8988T (cell line): ENCODE data around the gene FRAT2.

ENCODE experiments used
- DNase-seq: peaks from one replicate; pipeline ENCODE4 v3.0.0; 2011

Gene FRAT2

DNA sequence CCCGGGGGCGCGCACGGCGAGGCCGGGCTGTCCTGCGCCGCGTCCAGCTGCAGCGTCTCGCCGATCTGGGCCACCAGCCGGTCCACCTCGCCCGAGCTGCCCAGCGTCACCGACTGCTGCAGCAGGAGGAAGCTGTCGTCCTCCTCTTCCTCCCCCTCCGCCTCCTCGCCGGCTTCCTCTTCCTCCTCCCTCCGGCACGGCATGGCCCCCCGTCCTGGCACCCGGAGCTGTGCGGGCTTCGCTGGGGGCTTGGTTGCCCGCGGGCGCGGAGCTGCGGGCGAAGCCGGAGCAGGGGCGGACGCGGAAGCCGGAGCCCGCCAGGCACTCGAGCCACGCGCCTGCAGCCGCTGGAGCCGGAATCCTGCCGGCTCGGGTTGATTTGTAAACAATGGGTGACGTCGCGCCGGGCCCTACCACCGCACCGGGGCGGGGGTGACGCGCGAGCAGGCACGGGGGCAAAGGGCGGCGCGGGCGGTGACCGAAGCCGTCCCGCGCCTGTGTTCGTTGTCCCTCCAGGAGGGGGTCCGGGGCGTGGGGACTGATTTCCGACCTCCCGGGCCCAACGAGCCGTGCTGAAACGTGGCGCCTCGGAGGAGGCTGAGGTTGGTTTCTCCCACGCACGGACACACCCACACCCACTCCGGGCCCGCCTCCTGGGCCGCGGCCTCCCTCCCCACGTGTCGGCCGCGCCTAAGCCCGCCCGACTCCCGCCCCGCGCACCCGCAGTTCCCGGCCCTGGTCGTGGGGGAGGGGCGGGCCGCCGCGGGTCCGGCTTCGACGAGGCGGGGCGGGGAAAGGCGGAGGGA, at the start of gene FRAT2:
FRAT2 (minus strand) TSS at position 360 of the 806 bp plus-strand sequence; CDS start at position 203, 157 bp downstream.
- peak; percentile 91 for DNase-seq

DNA sequence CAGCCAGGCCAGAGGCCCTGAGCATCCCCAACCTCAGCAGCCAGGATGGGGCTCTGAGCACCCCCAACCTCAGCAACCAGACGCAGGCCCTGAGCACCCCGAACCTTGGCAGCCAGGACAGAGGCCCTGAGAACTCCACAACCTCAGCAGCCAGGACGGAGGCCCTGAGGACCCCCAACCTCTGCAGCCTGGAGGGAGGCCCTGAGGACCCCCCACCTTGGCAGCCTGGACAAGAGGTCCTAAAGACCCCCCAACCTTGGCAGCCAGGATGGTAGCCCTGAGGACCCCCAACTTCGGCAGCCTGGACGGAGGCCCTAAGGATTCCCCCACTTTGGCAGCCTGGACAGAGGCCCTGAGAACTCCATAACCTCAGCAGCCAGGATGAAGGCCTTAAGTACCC, 49.6 kb upstream of the FRAT2 start:
- DNase-seq, result no peak

GRCh38 chr10:97383159-97383558, 48.6 kb upstream of the FRAT2 start:
- no peak for DNase-seq

DNA sequence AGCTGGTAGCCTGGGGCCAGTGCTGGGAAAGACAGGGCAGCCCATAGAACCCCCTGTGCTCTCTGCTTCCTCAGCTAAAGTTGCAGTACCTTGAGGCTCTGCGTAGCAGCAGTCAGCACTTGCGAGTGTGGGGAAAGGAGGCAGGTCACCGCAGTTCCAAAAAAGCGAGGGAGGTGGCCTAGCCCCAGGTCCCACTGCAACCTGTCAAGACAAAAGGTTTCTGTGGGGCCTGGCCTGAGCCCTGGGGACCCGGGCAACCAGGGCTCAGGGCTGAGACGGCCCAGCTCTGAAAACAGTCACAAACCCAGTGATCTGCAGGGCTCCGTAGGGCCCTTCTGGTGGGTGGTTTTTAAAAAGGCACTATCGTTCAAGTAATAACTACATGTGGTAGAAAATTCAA, 47.1 kb upstream of the FRAT2 start:
- DNase-seq, result no peak

DNA sequence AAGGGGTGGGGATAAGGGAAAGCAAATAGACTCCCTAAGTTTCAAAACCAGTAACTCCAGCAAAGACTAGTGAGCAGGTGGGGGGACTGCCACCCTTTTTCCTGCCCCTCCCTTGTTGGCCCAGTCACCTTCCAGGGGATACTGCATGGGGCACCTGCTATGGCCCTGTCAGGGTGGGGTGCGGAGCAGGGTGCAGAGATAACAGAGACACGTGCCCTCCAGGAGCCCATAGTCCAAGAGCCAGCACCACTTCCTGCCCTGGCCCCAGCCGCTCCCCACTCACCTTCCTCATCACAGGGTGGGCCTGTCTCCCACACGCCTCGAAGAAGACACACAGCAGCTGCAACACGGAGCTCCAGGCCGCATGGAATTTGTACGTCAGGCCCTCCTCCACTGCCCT, 46.0 kb upstream of the FRAT2 start:
- DNase-seq, result no peak

GRCh38 chr10:97378933-97379921, 44.7 kb upstream of the FRAT2 start:
- DNase-seq, result no peak

GRCh38 chr10:97376413-97376812, 41.9 kb upstream of the FRAT2 start:
- DNase-seq, result no peak

- no peak for DNase-seq
Measured at GRCh38 chr10:97373456-97373855, 38.9 kb upstream of the FRAT2 start.

- no peak for DNase-seq
Measured at GRCh38 chr10:97372233-97372875, 37.8 kb upstream of the FRAT2 start.

GRCh38 chr10:97371696-97372095, 37.2 kb upstream of the FRAT2 start:
- no peak for DNase-seq

DNA sequence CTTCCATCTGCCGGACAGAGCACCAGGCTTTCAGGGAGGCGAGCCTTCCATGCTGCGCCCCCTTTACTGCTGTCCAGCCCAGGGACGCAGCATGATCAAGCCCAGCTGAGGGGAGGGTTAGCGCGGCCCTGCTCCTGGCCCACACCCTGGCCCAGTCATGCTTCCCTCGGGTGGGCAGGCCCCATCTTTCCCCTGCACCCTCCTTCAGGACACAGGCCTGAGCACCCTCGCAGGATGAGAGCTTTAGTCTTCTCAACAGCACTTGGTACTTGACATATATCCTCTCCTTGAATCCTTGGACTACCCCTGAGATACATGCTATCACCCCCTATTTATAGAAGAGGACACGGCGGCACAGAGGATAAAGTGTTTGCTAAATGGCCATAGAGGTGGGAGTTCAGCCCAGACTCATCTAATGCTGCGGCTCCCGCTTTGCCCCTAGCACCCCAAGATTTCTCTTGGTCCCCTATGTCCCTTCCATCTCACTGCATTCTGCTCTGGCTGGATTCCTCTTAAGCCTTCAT, 32.7 kb upstream of the FRAT2 start:
- DNase-seq, result no peak

GRCh38 chr10:97366572-97366971, 32.0 kb upstream of the FRAT2 start:
- no peak for DNase-seq

- no peak for DNase-seq
Measured at GRCh38 chr10:97365761-97366351, 31.3 kb upstream of the FRAT2 start.

- DNase-seq, result no peak
Measured at GRCh38 chr10:97363071-97363470, 28.5 kb upstream of the FRAT2 start.

DNA sequence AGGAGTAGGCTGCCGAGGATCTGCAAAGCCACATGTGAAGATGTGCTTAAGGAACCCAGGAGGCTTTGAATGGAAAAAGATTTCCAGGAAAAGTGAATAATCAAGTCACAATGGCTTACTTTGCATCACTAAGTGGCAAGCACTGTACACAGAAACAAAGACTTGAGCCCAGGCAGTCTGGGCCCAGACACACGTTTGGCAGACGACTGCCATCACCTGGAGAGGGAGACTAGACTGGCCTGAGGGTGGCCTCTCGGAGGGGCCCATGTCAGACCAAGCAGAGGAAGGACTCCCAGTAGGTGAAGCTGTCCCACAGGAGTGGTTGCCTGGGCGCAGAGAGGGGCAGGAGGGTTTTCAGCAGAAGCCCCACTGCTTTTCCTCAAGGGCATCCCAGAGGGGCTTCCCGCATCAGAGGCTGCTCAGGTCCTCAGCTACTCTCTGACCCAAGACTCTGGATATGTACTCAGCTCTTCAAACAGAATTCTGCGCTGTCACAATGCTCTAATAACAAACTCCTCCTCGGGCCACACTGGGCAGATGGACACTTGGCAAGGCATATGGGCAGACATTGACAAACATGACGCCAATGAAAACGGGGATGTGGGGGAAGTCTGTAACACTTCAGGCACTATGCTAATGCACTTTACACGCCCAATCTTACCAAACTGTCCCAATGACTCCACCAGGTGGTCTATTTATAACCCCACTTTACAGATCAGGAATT, 27.9 kb upstream of the FRAT2 start:
- DNase-seq, result no peak

DNA sequence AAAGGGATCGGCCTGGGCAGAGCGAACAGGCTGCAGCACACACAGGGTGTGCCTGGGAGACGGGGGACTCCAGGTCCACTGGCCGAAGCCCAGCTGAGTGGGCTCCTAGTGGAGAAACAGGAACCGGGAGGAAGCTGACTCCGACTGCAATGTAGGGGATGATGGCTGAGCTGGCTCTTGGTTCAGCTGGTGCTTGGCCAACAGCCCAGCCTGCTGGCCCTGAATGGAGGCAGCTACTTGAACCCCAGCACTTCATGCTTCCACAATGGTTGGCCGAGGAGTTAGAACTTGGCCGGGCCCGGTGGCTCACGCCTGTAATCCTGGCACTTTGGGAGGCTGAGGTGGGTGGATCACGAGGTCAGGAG, 27.0 kb upstream of the FRAT2 start:
- DNase-seq, result no peak

DNA sequence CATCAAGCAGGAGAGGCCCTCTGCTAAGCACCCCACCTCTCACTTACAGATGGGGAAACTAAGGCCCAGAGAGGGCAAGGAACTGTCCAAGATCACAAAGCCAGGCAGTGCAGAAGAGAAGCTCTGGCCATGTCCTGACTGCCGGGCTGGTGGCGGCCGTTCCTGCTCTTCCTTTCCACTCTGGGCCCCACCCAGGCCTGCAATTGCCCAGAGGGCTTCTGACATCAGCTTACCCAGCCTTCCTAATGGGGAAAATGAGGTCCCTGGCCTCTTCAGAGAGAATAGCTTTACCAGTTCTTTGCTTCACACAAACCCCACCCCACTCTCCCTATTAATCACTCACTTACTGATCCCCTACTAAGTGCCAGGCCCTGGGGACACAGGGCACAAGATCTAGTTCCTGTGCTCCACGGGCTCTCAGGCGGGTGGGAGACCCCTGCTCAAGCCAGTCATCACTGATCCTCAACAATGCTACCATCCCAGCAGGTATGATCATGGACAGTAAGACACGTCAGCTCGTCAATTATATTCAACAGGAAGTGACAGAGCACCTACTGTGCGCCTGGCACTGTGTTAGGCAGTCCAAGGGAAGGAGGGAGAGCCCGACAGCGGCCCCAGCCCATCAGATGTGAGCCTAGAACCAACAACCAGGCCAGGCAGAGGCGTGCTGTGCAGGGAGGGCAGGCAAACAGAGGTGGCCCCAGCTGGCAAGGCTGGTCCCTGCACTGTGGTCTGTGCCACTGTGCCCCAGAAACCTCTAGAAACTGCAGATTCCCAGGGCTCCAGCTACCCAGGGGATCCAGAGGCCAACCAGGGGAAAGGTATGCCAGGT, 26.4 kb upstream of the FRAT2 start:
- no peak for DNase-seq

DNA sequence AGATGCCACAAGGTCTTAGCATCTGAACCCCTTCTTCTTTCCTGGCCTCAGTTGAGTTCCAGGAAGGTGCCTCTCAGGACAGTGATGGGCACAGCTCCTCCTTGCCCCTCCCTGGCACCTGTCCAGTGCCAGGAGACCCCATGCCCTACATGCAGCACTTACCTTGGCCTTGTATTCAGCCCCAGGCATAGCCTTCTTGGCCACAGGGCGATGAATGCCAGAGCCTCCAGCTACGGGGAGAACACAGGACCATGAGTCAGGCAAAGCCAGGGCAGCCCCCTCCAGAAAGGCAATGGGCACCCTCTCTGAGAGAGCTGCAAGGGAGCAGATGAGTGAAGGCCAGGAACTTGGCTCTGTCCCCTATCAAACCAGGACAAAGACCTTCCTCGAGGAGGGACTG, 24.3 kb upstream of the FRAT2 start:
- no peak for DNase-seq

DNA sequence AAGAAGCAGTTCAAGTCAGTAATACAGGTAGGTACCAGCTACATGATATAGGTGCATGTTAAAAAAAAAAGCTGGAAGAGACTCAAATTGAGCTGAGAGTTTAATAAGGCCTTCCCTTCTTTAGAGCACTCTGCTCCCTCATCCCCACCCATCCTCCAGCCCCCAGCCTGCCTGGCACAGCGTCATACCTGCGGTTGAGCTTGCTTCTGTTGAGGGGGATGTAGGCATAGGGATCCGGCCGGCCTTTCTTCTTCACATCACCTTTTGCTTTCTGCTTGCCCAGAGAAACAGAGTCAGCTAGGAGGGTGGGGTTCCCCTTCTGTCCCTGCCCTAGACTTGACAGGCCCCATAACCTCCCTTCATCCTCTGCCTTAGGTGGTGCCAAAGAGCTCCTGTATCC, 23.8 kb upstream of the FRAT2 start:
- no peak for DNase-seq

- no peak for DNase-seq
Measured at GRCh38 chr10:97356918-97357317, 22.4 kb upstream of the FRAT2 start.

DNA sequence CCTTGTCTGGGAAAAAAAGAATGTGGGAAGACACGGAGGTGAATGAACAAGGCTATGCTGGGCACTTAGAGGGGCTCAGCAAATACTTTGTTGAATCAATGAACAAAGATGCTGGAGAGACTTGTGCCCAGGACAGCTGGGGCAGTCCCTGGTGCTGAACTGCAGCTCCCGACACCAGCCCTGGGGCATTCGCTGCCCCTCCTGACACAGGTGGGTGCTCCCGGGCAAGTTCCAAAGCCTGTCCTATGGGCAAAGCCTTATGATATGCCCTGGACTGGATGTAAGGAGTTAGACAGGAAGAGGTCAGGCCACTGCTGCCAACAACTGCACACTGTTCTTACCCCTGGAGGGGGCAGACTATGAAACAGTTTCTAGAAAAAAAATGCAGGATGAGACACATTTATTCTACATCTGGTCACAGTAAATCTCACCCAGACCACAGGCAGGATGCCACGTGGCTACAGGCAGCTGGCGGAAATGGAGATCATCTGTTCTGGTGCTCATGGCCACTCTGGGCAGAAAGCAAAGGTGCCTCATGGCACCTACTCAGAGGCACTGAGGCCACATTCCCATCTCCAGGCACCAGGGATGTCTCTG, 21.9 kb upstream of the FRAT2 start:
- no peak for DNase-seq
